RWPE2 (cell line): ENCODE data around the gene NUP210L.
"Not testable (repeated sequence)": the region's sequence is repeated elsewhere in the genome, so short reads cannot be mapped to it uniquely, and the experiment has no call there.

Source experiments
- ATAC-seq: fragments of 200-7000 bp; cut with Tn5 transposase; 3 replicates; pipeline ENCODE4 v1.9.1; 2021; ENCODE audit warnings: low read depth
- DNase-seq: peaks from one replicate; pipeline ENCODE4 v3.0.0-alpha.2; 2020; ENCODE audit warnings: low spot score
- H3K27ac ChIP-seq: fragments of 450-650 bp; 2 replicates; pipeline ENCODE4 v1.5.1; 2017; ENCODE audit warnings: mild to moderate bottlenecking; ENCODE audit not compliant: poor library complexity, severe bottlenecking
- H3K27me3 ChIP-seq: fragments of 250-450 bp; sonication (Bioruptor Pico); 2 replicates; pipeline ENCODE4 v1.5.1; 2021; ENCODE audit warnings: mild to moderate bottlenecking, moderate library complexity; ENCODE audit not compliant: insufficient read depth, poor library complexity, severe bottlenecking
- H3K36me3 ChIP-seq: fragments of 250-450 bp; sonication (Bioruptor Pico); 2 replicates; pipeline ENCODE4 v1.5.1; 2020; ENCODE audit warnings: low read depth, mild to moderate bottlenecking, moderate library complexity
- H3K4me1 ChIP-seq: fragments of 250-450 bp; sonication (Bioruptor Pico); 2 replicates; pipeline ENCODE4 v1.5.1; 2021; ENCODE audit warnings: mild to moderate bottlenecking, moderate library complexity; ENCODE audit not compliant: insufficient read depth, poor library complexity, severe bottlenecking
- H3K4me3 ChIP-seq: fragments of 250-450 bp; sonication (Bioruptor Pico); 2 replicates; pipeline ENCODE4 v1.5.1; 2021; ENCODE audit warnings: mild to moderate bottlenecking, moderate library complexity; ENCODE audit not compliant: severe bottlenecking
- H3K9me3 ChIP-seq: fragments of 250-450 bp; sonication (Bioruptor Pico); 2 replicates; pipeline ENCODE4 v1.5.1; 2021; ENCODE audit warnings: mild to moderate bottlenecking, moderate library complexity; ENCODE audit not compliant: severe bottlenecking
- TF ChIP-seq, protein P1 (sequence below): fragments of 450-650 bp; IDR thresholded peaks from one replicate; pipeline ENCODE4 v1.5.1; 2017; ENCODE audit warnings: mild to moderate bottlenecking, moderate library complexity; ENCODE audit not compliant: poor library complexity, severe bottlenecking

NUP210L gene

DNA sequence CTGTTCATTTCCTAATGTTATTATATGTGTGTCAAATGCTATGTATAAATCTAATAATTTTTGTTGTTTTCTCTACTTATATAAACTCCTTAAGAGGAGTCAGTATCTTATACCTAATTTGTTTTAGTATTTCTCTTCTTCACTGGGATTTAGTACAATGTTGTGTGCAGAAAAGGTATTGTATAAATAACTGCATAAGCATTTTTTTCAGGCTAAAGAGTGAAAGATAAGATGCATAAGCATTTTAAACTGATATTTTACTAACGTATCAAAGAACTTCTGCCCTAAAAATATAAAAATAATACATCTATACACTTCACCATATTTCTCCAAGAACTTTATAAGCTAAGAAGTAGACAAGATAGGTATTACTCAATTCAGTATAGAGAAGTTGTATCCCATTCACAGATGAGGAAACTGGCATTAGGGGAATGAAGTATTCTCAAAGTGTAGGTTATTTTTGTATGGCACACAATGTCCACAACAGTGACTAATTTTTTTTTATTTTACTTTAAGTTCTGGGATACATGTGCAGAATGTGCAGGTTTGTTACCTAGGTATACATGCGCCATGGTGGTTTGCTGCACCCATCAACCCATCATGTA is 59.3 kb downstream of the NUP210L start:
- no peaks in the 10 kb centered on the region for H3K36me3 ChIP-seq
- H3K4me1 ChIP-seq = no peaks in the 10 kb centered on the region
- H3K9me3 ChIP-seq = no peaks in the 10 kb centered on the region
- TF ChIP-seq, protein P1, sequence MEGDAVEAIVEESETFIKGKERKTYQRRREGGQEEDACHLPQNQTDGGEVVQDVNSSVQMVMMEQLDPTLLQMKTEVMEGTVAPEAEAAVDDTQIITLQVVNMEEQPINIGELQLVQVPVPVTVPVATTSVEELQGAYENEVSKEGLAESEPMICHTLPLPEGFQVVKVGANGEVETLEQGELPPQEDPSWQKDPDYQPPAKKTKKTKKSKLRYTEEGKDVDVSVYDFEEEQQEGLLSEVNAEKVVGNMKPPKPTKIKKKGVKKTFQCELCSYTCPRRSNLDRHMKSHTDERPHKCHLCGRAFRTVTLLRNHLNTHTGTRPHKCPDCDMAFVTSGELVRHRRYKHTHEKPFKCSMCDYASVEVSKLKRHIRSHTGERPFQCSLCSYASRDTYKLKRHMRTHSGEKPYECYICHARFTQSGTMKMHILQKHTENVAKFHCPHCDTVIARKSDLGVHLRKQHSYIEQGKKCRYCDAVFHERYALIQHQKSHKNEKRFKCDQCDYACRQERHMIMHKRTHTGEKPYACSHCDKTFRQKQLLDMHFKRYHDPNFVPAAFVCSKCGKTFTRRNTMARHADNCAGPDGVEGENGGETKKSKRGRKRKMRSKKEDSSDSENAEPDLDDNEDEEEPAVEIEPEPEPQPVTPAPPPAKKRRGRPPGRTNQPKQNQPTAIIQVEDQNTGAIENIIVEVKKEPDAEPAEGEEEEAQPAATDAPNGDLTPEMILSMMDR = no peak
- ATAC-seq (no peak), DNase-seq (no peak)
- no peak overlapping the region for H3K27ac ChIP-seq
- H3K27me3 ChIP-seq = no peaks in the 10 kb centered on the region
- no peak overlapping the region for H3K4me3 ChIP-seq

GRCh38 chr1:154094411-154094810 is 60.5 kb downstream of the NUP210L start:
- no peaks in the 10 kb centered on the region for H3K9me3 ChIP-seq
- DNase-seq = no peak
- no peak overlapping the region for H3K27ac ChIP-seq
- H3K4me3 ChIP-seq = no peak overlapping the region
- no peaks in the 10 kb centered on the region for H3K4me1 ChIP-seq
- H3K27me3 ChIP-seq = no peaks in the 10 kb centered on the region
- ATAC-seq = no peak
- no peaks in the 10 kb centered on the region for H3K36me3 ChIP-seq
- TF ChIP-seq, protein P1 = no peak

DNA sequence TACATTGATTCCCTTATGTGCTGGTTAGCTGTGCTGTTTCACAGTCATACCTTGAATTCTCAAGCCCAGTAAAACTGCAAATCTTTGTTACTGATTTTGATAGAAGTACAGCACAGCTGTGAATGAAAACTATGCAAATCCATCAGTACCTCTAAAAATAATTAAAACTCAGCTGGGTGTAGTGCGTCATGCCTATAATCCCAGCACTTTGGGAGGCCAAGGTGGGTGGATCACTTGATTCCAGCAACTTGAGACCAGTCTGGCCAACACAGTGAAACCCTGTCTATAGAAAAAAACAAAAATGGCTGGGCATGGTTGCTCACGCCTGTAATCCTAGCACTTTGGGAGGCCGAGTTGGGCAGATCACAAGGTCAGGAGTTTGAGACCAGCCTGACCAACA is 61.2 kb downstream of the NUP210L start:
- TF ChIP-seq, protein P1 = no peak
- no peak overlapping the region for H3K4me3 ChIP-seq
- H3K9me3 ChIP-seq = no peaks in the 10 kb centered on the region
- DNase-seq (no peak), ATAC-seq (no peak)
- no peaks in the 10 kb centered on the region for H3K27me3 ChIP-seq
- H3K4me1 ChIP-seq = no peaks in the 10 kb centered on the region
- H3K36me3 ChIP-seq = no peaks in the 10 kb centered on the region
- no peak overlapping the region for H3K27ac ChIP-seq

DNA sequence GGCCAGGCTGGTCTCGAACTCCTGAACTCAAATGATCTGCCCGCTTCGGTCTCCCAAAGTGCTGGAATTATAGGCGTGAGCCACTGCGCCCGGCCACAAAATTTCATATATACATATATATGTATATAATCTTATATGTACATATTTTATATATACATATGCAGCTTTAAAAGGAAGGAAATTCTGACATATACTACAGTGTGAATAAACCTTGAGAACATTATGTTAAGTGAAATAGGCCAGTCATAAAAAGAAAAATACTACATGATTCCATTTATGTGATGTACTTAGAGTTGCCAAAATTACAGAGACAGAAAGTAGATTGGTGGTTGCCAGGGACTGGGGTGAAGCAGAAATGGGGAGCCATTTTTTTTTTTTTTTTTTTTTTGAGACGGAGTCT is 63.2 kb downstream of the NUP210L start:
- TF ChIP-seq, protein P1 = no peak
- no peak overlapping the region for H3K4me3 ChIP-seq
- H3K4me1 ChIP-seq = no peaks in the 10 kb centered on the region
- ATAC-seq = no peak
- H3K9me3 ChIP-seq = no peaks in the 10 kb centered on the region
- H3K27me3 ChIP-seq = no peaks in the 10 kb centered on the region
- no peaks in the 10 kb centered on the region for H3K36me3 ChIP-seq
- no peak for DNase-seq
- no peak overlapping the region for H3K27ac ChIP-seq

DNA sequence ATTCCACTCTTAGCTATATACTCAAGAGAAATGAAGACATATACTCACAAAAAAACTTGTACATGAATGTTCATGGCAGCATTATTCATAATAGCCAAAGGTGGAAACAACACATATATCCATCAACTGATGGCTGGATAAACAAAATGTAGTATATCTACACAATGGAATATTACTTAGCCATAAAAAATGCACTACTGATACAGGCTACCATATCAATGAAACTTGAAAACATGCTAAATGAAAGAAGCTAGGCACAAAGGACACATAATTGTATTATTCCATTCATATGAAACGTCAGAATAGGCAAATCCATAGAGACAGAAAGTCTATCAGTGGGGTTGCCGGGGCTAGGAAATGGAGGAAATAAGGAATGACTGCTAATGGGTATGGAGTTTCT is 67.3 kb downstream of the NUP210L start:
- H3K9me3 ChIP-seq = no peaks in the 10 kb centered on the region
- H3K4me1 ChIP-seq = no peaks in the 10 kb centered on the region
- H3K27me3 ChIP-seq = no peaks in the 10 kb centered on the region
- DNase-seq (no peak), ATAC-seq (no peak)
- TF ChIP-seq, protein P1 = no peak
- H3K36me3 ChIP-seq = no peaks in the 10 kb centered on the region
- H3K4me3 ChIP-seq = no peak overlapping the region
- H3K27ac ChIP-seq = no peak overlapping the region

DNA sequence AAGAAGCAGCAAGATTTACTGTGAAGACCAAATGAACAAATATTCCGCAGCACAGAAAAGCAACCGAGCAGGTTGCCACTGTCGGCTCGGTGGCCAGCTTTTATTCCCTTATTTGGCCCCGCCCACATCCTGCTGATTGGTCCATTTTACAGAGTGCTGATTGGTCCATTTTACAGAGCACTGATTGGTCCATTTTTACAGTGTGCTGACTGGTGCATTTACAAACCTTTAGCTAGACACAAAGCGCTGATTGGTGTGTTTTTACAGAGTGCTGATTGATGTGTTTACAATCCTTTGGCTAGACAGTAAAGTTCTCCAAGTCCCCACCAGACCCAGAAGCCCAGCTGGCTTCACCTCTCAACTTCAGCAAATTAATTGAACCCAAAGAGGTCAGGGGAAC is 71.8 kb downstream of the NUP210L start:
- not testable (repeated sequence) for H3K4me3 ChIP-seq, DNase-seq, H3K27me3 ChIP-seq, ATAC-seq, H3K36me3 ChIP-seq, H3K9me3 ChIP-seq, H3K4me1 ChIP-seq, H3K27ac ChIP-seq
